ENCODE results near the gene PDZRN4. TPM values are rescaled to one million over a fixed set of nuclear protein-coding genes. Genes with fewer than 3 reads are reported as not detected.
"Not testable (repeated sequence)": the region's sequence is repeated elsewhere in the genome, so short reads cannot be mapped to it uniquely, and the experiment has no call there.

PDZRN4 gene
- total RNA-seq, 1 donor from 2014 or later = 0.20 TPM

DNA sequence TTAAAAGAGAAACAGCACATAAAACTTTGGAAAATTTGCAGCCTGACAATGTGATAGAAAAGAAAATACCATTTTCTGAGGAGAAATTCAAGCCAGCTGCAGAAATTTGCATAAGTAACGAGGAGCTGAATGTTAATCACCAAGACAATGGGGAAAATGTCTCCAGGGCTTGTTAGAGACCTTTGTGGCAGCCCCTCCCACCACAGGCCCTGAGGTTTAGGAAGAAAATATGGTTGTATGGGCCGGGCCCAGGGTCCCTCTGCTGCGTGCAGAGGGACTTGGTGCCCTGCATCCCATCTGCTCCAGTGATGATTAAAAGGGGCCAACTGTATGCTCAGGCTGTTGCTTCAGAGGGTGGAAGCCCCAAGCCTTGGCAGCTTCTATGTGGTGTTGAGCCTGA is 427.1 kb downstream of the PDZRN4 start:
- DNase-seq (ENCODE audit: low spot score); ATAC-seq: not testable (repeated sequence)

DNA sequence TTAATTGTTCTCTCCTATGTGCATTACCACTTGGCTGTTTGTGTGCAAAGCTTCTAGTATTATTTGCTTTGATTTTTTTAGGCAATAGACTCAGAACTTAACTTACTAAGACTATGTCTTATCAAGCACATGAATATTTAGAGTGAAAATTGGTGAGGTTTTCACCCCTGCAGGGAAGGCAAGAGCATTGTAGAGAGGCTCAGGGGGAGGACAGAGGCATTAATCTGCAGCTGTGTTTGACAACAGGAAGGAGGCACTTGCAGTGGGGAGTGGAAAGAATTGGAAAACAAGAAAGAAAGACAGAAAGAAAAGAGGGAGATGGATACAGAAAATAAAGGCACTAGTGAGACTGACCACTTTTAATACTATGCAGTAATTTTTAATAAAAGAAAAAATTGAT is 431.6 kb downstream of the PDZRN4 start:
- ATAC-seq = no peak
- DNase-seq (ENCODE audit: low spot score) = no peak

GRCh38 chr12:41621291-41621690 is 433.2 kb downstream of the PDZRN4 start:
- DNase-seq (ENCODE audit: low spot score) (no peak), ATAC-seq (no peak)

Measured in left lobe of liver (tissue), 2 donors.